ENCODE measurements around the gene HHAT.

HHAT gene

GRCh38 chr1:210696709-210697108, 368.0 kb downstream of the HHAT start:
- Histone ChIP-seq H3K23ac (ENCODE audit: low read depth, low read length, poor library complexity) (no peak overlapping the region), H3K9ac (ENCODE audit: low read depth, low read length, poor library complexity) (no peak overlapping the region), H3K4me2 (ENCODE audit: insufficient read depth, low read length, poor library complexity, severe bottlenecking) (no peak overlapping the region), H3K9me3 (replicated peaks in 1 of 2; ENCODE audit: control insufficient read depth in 2 of 2, insufficient read depth in 1 of 2, low read depth in 1 of 2, low read length in 2 of 2) (no peaks in the 10 kb centered on the region), H3K14ac (ENCODE audit: low read length) (no peak overlapping the region), H3K79me1 (ENCODE audit: low read depth, low read length) (no peaks in the 10 kb centered on the region), H3K18ac (ENCODE audit: low read length) (no peak overlapping the region), H3K27me3 (ENCODE audit: control insufficient read depth in 3 of 3, insufficient read depth in 3 of 3, low read depth in 1 of 3, low read length in 3 of 3) (no peaks in the 10 kb centered on the region), H3K4ac (ENCODE audit: low read length) (no peak overlapping the region), H2BK12ac (ENCODE audit: low read length) (no peak overlapping the region), H2BK120ac (ENCODE audit: low read depth, low read length) (no peak overlapping the region), H2AK5ac (ENCODE audit: low read depth, low read length) (no peak overlapping the region), H3K27ac (replicated peaks; ENCODE audit: low read length) (no peak overlapping the region), H3K36me3 (replicated peaks in 1 of 2; ENCODE audit: control insufficient read depth in 2 of 2, insufficient read depth in 2 of 2, low read length in 2 of 2) (no peaks in the 10 kb centered on the region), H3K4me1 (ENCODE audit: control insufficient read depth in 2 of 2, insufficient read depth in 1 of 2, low read depth in 1 of 2, low read length in 2 of 2) (peaks cover 2 to 6% of the 10 kb centered on the region in 2 donors), H2BK5ac (ENCODE audit: low read length) (no peak overlapping the region), H4K91ac (ENCODE audit: low read depth, low read length, poor library complexity) (no peak overlapping the region), H2AFZ (ENCODE audit: low read length) (no peak overlapping the region), H4K8ac (ENCODE audit: low read depth, low read length) (no peak overlapping the region), H3K4me3 (ENCODE audit: low read length in 2 of 2) (no peak overlapping the region), H2BK15ac (ENCODE audit: low read length) (no peak overlapping the region)
- no CpG with 5 or more reads among the region's 1 CpG for WGBS, 2 donors (ENCODE audit: extremely low coverage in 2 of 2, insufficient read length in 2 of 2, insufficient replicate concordance in 1 of 2)
- no peak for DNase-seq (ENCODE audit: low spot score)

- Histone ChIP-seq H3K14ac (ENCODE audit: low read length) (no peak overlapping the region), H3K9me3 (replicated peaks in 1 of 2; ENCODE audit: control insufficient read depth in 2 of 2, insufficient read depth in 1 of 2, low read depth in 1 of 2, low read length in 2 of 2) (no peaks in the 10 kb centered on the region), H3K4me2 (ENCODE audit: insufficient read depth, low read length, poor library complexity, severe bottlenecking) (no peak overlapping the region), H4K91ac (ENCODE audit: low read depth, low read length, poor library complexity) (no peak overlapping the region), H3K4ac (ENCODE audit: low read length) (no peak overlapping the region), H4K8ac (ENCODE audit: low read depth, low read length) (no peak overlapping the region), H3K4me3 (ENCODE audit: low read length in 2 of 2) (no peak overlapping the region), H3K36me3 (replicated peaks in 1 of 2; ENCODE audit: control insufficient read depth in 2 of 2, insufficient read depth in 2 of 2, low read length in 2 of 2) (no peaks in the 10 kb centered on the region), H2AFZ (ENCODE audit: low read length) (no peak overlapping the region), H3K27ac (replicated peaks; ENCODE audit: low read length) (no peak overlapping the region), H3K9ac (ENCODE audit: low read depth, low read length, poor library complexity) (no peak overlapping the region), H3K23ac (ENCODE audit: low read depth, low read length, poor library complexity) (no peak overlapping the region), H3K27me3 (ENCODE audit: control insufficient read depth in 3 of 3, insufficient read depth in 3 of 3, low read depth in 1 of 3, low read length in 3 of 3) (no peaks in the 10 kb centered on the region), H2AK5ac (ENCODE audit: low read depth, low read length) (no peak overlapping the region), H2BK12ac (ENCODE audit: low read length) (no peak overlapping the region), H3K79me1 (ENCODE audit: low read depth, low read length) (no peaks in the 10 kb centered on the region), H2BK5ac (ENCODE audit: low read length) (no peak overlapping the region), H3K4me1 (ENCODE audit: control insufficient read depth in 2 of 2, insufficient read depth in 1 of 2, low read depth in 1 of 2, low read length in 2 of 2) (peaks cover 2 to 6% of the 10 kb centered on the region in 2 donors), H2BK15ac (ENCODE audit: low read length) (no peak overlapping the region), H3K18ac (ENCODE audit: low read length) (no peak overlapping the region), H2BK120ac (ENCODE audit: low read depth, low read length) (no peak overlapping the region)
- no peak for DNase-seq (ENCODE audit: low spot score)
- WGBS, 2 donors (ENCODE audit: extremely low coverage in 2 of 2, insufficient read length in 2 of 2, insufficient replicate concordance in 1 of 2), result no CpG with 5 or more reads among the region's 3 CpGs
Observed at GRCh38 chr1:210697185-210697584, 368.5 kb downstream of the HHAT start.

GRCh38 chr1:210698661-210699060, 370.0 kb downstream of the HHAT start:
- no peak overlapping the region for H3K4me3 ChIP-seq (ENCODE audit: low read length in 2 of 2)
- H3K18ac ChIP-seq (ENCODE audit: low read length), result no peak overlapping the region
- H2AFZ ChIP-seq (ENCODE audit: low read length), result no peak overlapping the region
- no peak overlapping the region for H4K91ac ChIP-seq (ENCODE audit: low read depth, low read length, poor library complexity)
- H3K4me1 ChIP-seq (ENCODE audit: control insufficient read depth in 2 of 2, insufficient read depth in 1 of 2, low read depth in 1 of 2, low read length in 2 of 2), result peaks cover 2 to 6% of the 10 kb centered on the region in 2 donors
- no peak overlapping the region for H2BK12ac ChIP-seq (ENCODE audit: low read length)
- no peaks in the 10 kb centered on the region for H3K27me3 ChIP-seq (ENCODE audit: control insufficient read depth in 3 of 3, insufficient read depth in 3 of 3, low read depth in 1 of 3, low read length in 3 of 3)
- no CpG with 5 or more reads among the region's 5 CpGs for WGBS, 2 donors (ENCODE audit: extremely low coverage in 2 of 2, insufficient read length in 2 of 2, insufficient replicate concordance in 1 of 2)
- no peak overlapping the region for H2BK120ac ChIP-seq (ENCODE audit: low read depth, low read length)
- H2BK5ac ChIP-seq (ENCODE audit: low read length), result no peak overlapping the region
- H3K9me3 ChIP-seq (replicated peaks in 1 of 2; ENCODE audit: control insufficient read depth in 2 of 2, insufficient read depth in 1 of 2, low read depth in 1 of 2, low read length in 2 of 2), result no peaks in the 10 kb centered on the region
- no peak for DNase-seq (ENCODE audit: low spot score)
- no peaks in the 10 kb centered on the region for H3K79me1 ChIP-seq (ENCODE audit: low read depth, low read length)
- no peak overlapping the region for H4K8ac ChIP-seq (ENCODE audit: low read depth, low read length)
- H3K14ac ChIP-seq (ENCODE audit: low read length), result no peak overlapping the region
- H3K4ac ChIP-seq (ENCODE audit: low read length), result no peak overlapping the region
- no peak overlapping the region for H3K23ac ChIP-seq (ENCODE audit: low read depth, low read length, poor library complexity)
- no peak overlapping the region for H3K9ac ChIP-seq (ENCODE audit: low read depth, low read length, poor library complexity)
- H3K36me3 ChIP-seq (replicated peaks in 1 of 2; ENCODE audit: control insufficient read depth in 2 of 2, insufficient read depth in 2 of 2, low read length in 2 of 2), result no peaks in the 10 kb centered on the region
- no peak overlapping the region for H2BK15ac ChIP-seq (ENCODE audit: low read length)
- no peak overlapping the region for H3K4me2 ChIP-seq (ENCODE audit: insufficient read depth, low read length, poor library complexity, severe bottlenecking)
- H2AK5ac ChIP-seq (ENCODE audit: low read depth, low read length), result no peak overlapping the region
- H3K27ac ChIP-seq (replicated peaks; ENCODE audit: low read length), result no peak overlapping the region

- H3K79me1 ChIP-seq (ENCODE audit: low read depth, low read length), result no peaks in the 10 kb centered on the region
- H3K4me2 ChIP-seq (ENCODE audit: insufficient read depth, low read length, poor library complexity, severe bottlenecking), result no peak overlapping the region
- no peak for DNase-seq (ENCODE audit: low spot score)
- no peak overlapping the region for H3K14ac ChIP-seq (ENCODE audit: low read length)
- H2AFZ ChIP-seq (ENCODE audit: low read length), result no peak overlapping the region
- no peak overlapping the region for H2BK120ac ChIP-seq (ENCODE audit: low read depth, low read length)
- no peak overlapping the region for H2AK5ac ChIP-seq (ENCODE audit: low read depth, low read length)
- H3K27ac ChIP-seq (replicated peaks; ENCODE audit: low read length), result no peak overlapping the region
- H3K4me3 ChIP-seq (ENCODE audit: low read length in 2 of 2), result no peak overlapping the region
- no peak overlapping the region for H3K4ac ChIP-seq (ENCODE audit: low read length)
- H3K18ac ChIP-seq (ENCODE audit: low read length), result no peak overlapping the region
- H4K8ac ChIP-seq (ENCODE audit: low read depth, low read length), result no peak overlapping the region
- H3K9me3 ChIP-seq (replicated peaks in 1 of 2; ENCODE audit: control insufficient read depth in 2 of 2, insufficient read depth in 1 of 2, low read depth in 1 of 2, low read length in 2 of 2), result no peaks in the 10 kb centered on the region
- H2BK15ac ChIP-seq (ENCODE audit: low read length), result no peak overlapping the region
- no peak overlapping the region for H2BK12ac ChIP-seq (ENCODE audit: low read length)
- no peak overlapping the region for H3K23ac ChIP-seq (ENCODE audit: low read depth, low read length, poor library complexity)
- no CpG with 5 or more reads among the region's 1 CpG for WGBS, 2 donors (ENCODE audit: extremely low coverage in 2 of 2, insufficient read length in 2 of 2, insufficient replicate concordance in 1 of 2)
- peaks cover 4 to 6% of the 10 kb centered on the region in 2 donors for H3K4me1 ChIP-seq (ENCODE audit: control insufficient read depth in 2 of 2, insufficient read depth in 1 of 2, low read depth in 1 of 2, low read length in 2 of 2)
- H2BK5ac ChIP-seq (ENCODE audit: low read length), result no peak overlapping the region
- H4K91ac ChIP-seq (ENCODE audit: low read depth, low read length, poor library complexity), result no peak overlapping the region
- no peaks in the 10 kb centered on the region for H3K27me3 ChIP-seq (ENCODE audit: control insufficient read depth in 3 of 3, insufficient read depth in 3 of 3, low read depth in 1 of 3, low read length in 3 of 3)
- H3K9ac ChIP-seq (ENCODE audit: low read depth, low read length, poor library complexity), result no peak overlapping the region
- no peaks in the 10 kb centered on the region for H3K36me3 ChIP-seq (replicated peaks in 1 of 2; ENCODE audit: control insufficient read depth in 2 of 2, insufficient read depth in 2 of 2, low read length in 2 of 2)
Observed at GRCh38 chr1:210700083-210700482, 371.4 kb downstream of the HHAT start.
